CD4-positive, alpha-beta memory T cell (primary cell): Measurements from ENCODE around the gene TMEM72. TPM values are rescaled to one million over a fixed set of nuclear protein-coding genes. Genes with fewer than 3 reads are reported as not detected.

Experiments
- CTCF ChIA-PET: fragments of 350-600 bp; sonication (Branson Sonifier 250); formaldehyde crosslinking; loops from one replicate; lab custom pipeline; 2021; ENCODE audit warnings: inconsistent platforms; ENCODE audit not compliant: partially characterized antibody; lab: Charles Lee
- POLR2A ChIA-PET: fragments of 350-600 bp; sonication (Branson Sonifier 250); formaldehyde crosslinking; loops from one replicate; lab custom pipeline; 2021; ENCODE audit not compliant: partially characterized antibody; lab: Charles Lee
- DNase-seq, 5 donors: peaks; one replicate each; pipeline versions ENCODE4 v3.0.0 to v3.0.0-alpha.2; 2020 to 2022; ENCODE audit warnings: mixed read lengths in 1 of 5
- H3K27ac ChIP-seq: one replicate; pipeline ENCODE4 v1.7.0; 2013; ENCODE audit warnings: low read depth, low read length
- H3K27me3 ChIP-seq: 2 replicates; pipeline ENCODE4 v1.7.0; 2013; ENCODE audit warnings: mild to moderate bottlenecking, low read length, moderate library complexity; ENCODE audit not compliant: insufficient read depth
- H3K36me3 ChIP-seq: 2 replicates; pipeline ENCODE4 v1.7.0; 2013; ENCODE audit warnings: mild to moderate bottlenecking, low read length, moderate library complexity; ENCODE audit not compliant: insufficient read depth
- H3K4me1 ChIP-seq: 2 replicates; pipeline ENCODE4 v1.7.0; 2013; ENCODE audit warnings: mild to moderate bottlenecking, low read length, moderate library complexity; ENCODE audit not compliant: insufficient read depth
- H3K4me3 ChIP-seq, 2 donors: one replicate each; pipeline ENCODE4 v1.7.0; 2013; ENCODE audit warnings: low read length in 2 of 2, mild to moderate bottlenecking in 1 of 2
- H3K9me3 ChIP-seq, 2 donors: one replicate each; pipeline ENCODE4 v1.7.0; 2013; ENCODE audit warnings: low read length in 2 of 2, control low read depth in 1 of 2; ENCODE audit not compliant: control insufficient read depth in 1 of 2
- H3K27ac Mint-ChIP-seq, 7 donors: one replicate each; pipeline ENCODE4 v1.8.0; 2020 to 2021; ENCODE audit warnings: mixed read lengths in 7 of 7, mild to moderate bottlenecking in 6 of 7, inconsistent platforms in 3 of 7, moderate library complexity in 3 of 7
- H3K27me3 Mint-ChIP-seq, 2 donors: one replicate each; pipeline ENCODE4 v1.8.0; 2020 to 2021; ENCODE audit warnings: mixed read lengths in 2 of 2
- H3K36me3 Mint-ChIP-seq, 2 donors: one replicate each; pipeline ENCODE4 v1.8.0; 2020 to 2021; ENCODE audit warnings: mixed read lengths in 2 of 2, inconsistent platforms in 1 of 2, mild to moderate bottlenecking in 1 of 2
- H3K4me1 Mint-ChIP-seq, 4 donors: one replicate each; pipeline ENCODE4 v1.8.0; 2020 to 2021; ENCODE audit warnings: mixed read lengths in 4 of 4, mild to moderate bottlenecking in 1 of 4
- H3K4me3 Mint-ChIP-seq, 8 donors: one replicate each; pipeline ENCODE4 v1.8.0; 2020 to 2021; ENCODE audit warnings: mixed read lengths in 8 of 8, mild to moderate bottlenecking in 7 of 8, moderate library complexity in 6 of 8, inconsistent platforms in 3 of 8
- H3K9me3 Mint-ChIP-seq, 8 donors: one replicate each; pipeline ENCODE4 v1.8.0; 2020 to 2021; ENCODE audit warnings: mixed read lengths in 8 of 8, mild to moderate bottlenecking in 5 of 8, inconsistent platforms in 3 of 8, moderate library complexity in 1 of 8
- intact Hi-C: fragments of 100-400 bp; cut with micrococcal nuclease; formaldehyde crosslinking; loops from one replicate; pipeline ENCODE4 v1.15.1; 2023
- polyA plus RNA-seq, 2 donors: library from polyadenylated mRNA; unstranded; fragments of 300-500 nt; fragmentation: Illumina TruSeq; gene quantifications; one replicate each; pipeline ENCODE4 v1.2.3, GENCODE V29; 2021
- total RNA-seq, 2 experiments: library from RNA; stranded (reverse); gene quantifications; one replicate each; pipeline ENCODE4 v1.2.3, GENCODE V29; 2021

The TMEM72 gene
- total and polyA plus RNA-seq, 4 experiments from 2014 or later = not detected

DNA sequence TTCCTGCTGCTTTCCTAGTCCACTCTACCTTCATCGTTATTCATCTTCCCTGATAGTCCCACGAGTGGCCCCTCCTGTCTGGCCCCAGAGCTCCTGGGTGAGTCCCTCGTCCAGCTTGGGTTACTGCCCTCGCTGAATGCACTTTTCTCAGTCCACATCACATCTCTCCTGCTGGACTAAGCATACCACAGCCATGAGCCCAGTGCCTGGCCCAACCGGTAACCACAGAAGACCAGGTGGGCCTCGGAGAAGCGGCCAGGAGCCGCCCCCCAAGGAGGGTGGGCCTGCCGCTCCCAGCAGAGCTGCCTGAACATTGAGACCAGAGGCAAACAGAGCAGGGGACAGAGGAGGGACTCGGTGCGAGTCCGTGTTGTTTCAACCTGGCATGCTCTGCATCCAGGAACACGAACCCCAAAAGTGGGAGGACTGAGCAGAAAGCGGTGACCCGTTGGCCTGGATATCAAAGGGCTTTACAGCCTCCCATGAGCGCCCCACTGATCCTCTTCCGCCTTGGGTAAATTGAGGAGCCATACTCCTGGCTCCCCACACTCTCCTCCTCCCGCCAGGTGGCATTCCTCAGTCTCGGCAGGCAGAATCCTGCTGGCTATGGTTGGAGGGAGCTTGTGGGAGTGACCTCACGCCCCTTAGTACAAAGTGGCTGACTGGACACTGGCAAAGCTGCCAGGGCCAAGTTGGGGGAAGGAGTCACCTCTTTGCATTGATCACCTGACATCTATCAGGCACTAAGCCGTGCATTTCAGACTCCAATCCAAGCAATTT lies 13.3 kb downstream of the TMEM72 start:
- ChIA-PET CTCF (interaction anchor here (1.4 kb wide), 1 partner anchor 9 kb away, joined by 4 read pairs; no protein-coding TSS in a partner anchor), POLR2A (no interaction called here)
- H3K36me3 Mint-ChIP-seq = no peaks in the 10 kb centered on the region
- Histone ChIP-seq H3K27ac (no peak overlapping the region), H3K36me3 (no peaks in the 10 kb centered on the region), H3K9me3 (no peaks in the 10 kb centered on the region), H3K27me3 (no peaks in the 10 kb centered on the region), H3K4me1 (no peaks in the 10 kb centered on the region), H3K4me3 (no peak overlapping the region)
- intact Hi-C loops = no loop called here
- H3K9me3 Mint-ChIP-seq = no peaks in the 10 kb centered on the region
- no peak overlapping the region for H3K27ac Mint-ChIP-seq
- no peaks in the 10 kb centered on the region for H3K4me1 Mint-ChIP-seq
- DNase-seq = no peak
- peaks cover 0 to 2% of the 10 kb centered on the region in 2 donors for H3K27me3 Mint-ChIP-seq
- no peak overlapping the region for H3K4me3 Mint-ChIP-seq

DNA sequence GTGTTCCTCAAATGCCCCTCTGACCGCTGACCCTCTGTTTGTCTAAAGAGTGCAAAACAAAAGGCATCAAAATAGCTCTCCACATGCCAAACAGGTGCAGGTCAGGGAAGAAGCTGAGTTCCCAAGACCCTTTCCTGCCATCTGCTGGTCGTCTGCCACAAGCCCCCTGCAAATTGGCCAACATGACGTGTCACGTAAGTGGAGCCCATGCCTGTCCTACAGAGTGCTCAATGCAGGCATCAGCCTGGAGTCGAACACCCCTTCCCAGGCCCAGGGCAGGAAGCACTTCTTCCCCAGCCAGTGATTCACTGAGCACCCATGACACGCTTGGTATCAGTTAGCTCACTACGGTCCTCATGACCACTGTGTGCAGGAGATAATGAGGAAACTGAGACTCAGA lies 14.1 kb downstream of the TMEM72 start:
- CTCF ChIA-PET = interaction anchor here (0.6 to 1.4 kb wide), 2 partner anchors 8 to 9 kb away, joined by 3 to 4 read pairs; no protein-coding TSS in a partner anchor
- no peaks in the 10 kb centered on the region for H3K36me3 Mint-ChIP-seq
- Histone ChIP-seq H3K9me3 (no peaks in the 10 kb centered on the region), H3K4me3 (no peak overlapping the region), H3K36me3 (no peaks in the 10 kb centered on the region), H3K27me3 (no peaks in the 10 kb centered on the region), H3K27ac (no peak overlapping the region), H3K4me1 (no peaks in the 10 kb centered on the region)
- H3K9me3 Mint-ChIP-seq = no peaks in the 10 kb centered on the region
- POLR2A ChIA-PET = no interaction called here
- intact Hi-C loops = no loop called here
- no peaks in the 10 kb centered on the region for H3K4me1 Mint-ChIP-seq
- DNase-seq = no peak
- no peak overlapping the region for H3K27ac Mint-ChIP-seq
- no peaks in the 10 kb centered on the region for H3K27me3 Mint-ChIP-seq
- H3K4me3 Mint-ChIP-seq = no peak overlapping the region

DNA sequence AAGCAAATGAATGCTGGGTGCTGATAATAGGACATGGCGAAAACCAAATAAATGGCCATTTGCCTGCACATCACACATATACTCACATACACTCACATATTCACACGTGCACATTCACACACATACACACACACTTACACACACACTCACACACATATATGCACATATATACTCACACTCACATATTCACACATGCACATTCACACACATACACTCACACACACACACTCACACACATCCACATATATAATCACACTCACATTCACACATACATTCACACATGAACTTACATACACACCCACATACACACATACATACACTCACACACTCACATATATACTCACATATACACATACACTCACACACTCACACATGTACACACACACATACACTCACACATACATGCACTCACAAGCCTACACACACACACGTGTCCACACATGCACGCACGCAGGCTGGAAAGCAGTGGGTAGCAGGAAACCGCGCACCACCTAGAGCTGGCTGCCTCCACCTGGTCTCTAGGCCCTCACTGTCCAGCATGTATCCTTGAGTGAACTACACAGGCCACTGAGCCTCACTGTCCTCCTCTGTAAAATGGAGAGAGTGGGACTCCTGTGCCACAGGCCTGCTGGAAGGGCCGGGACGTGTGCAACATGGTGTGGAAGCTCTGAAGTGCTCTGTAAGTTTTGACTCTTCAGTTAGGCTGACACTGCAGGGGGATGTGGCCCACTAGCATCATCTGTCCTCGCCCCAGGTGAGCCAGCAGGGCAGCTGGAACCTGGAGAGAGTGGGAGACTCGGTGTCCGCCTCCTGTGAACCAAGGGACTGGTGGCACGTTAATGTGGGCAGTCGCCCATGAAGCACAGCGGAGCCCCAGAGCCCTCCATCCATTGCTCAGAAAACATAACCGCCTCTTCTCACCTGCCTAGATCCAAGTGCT lies 14.9 kb downstream of the TMEM72 start:
- H3K9me3 ChIP-seq = no peaks in the 10 kb centered on the region
- H3K27ac ChIP-seq = no peak overlapping the region
- H3K27me3 Mint-ChIP-seq = peaks cover 0 to 3% of the 10 kb centered on the region in 2 donors
- no peaks in the 10 kb centered on the region for H3K27me3 ChIP-seq
- H3K9me3 Mint-ChIP-seq = no peaks in the 10 kb centered on the region
- H3K4me3 Mint-ChIP-seq = no peak overlapping the region
- CTCF ChIA-PET = interaction anchor here (0.6 to 1.4 kb wide), 2 partner anchors 8 to 9 kb away, joined by 3 to 4 read pairs; no protein-coding TSS in a partner anchor
- H3K4me1 Mint-ChIP-seq = no peaks in the 10 kb centered on the region
- no peak overlapping the region for H3K27ac Mint-ChIP-seq
- H3K4me3 ChIP-seq = no peak overlapping the region
- H3K36me3 Mint-ChIP-seq = no peaks in the 10 kb centered on the region
- intact Hi-C loops = no loop called here
- no peaks in the 10 kb centered on the region for H3K4me1 ChIP-seq
- POLR2A ChIA-PET = no interaction called here
- DNase-seq = no peak
- H3K36me3 ChIP-seq = no peaks in the 10 kb centered on the region

DNA sequence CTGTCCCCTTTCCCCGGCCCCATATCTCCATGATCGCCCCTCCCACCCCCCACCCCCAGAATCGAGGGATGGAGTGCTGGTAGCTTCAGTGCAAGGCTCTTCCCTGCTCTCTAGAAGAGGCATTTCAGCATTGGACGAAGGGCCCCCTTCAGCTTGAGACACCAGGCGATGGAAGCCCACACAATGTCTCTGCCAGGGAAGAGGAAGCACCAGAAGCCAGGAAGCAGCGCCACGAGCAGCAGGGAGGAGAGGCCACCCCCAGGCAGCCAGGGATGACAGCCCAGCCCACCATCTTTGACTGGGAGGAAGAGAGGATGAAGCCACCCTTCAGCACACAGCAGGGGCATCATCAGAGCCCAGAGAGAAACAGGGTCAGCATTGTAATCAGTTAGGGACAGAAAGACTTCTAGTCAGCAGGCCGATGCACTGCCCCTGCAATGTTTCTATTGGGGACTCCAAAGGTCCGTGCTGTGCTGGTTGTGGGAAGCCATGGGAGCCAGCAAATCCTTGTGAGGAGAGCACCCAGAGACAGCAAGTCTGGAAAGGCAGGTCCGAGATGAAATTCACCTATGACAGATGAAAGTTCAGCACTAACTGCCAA lies 15.7 kb downstream of the TMEM72 start:
- POLR2A ChIA-PET = no interaction called here
- DNase-seq = no peak
- Mint-ChIP-seq H3K9me3 (no peaks in the 10 kb centered on the region), H3K36me3 (no peaks in the 10 kb centered on the region), H3K4me1 (no peaks in the 10 kb centered on the region), H3K27ac (no peak overlapping the region), H3K4me3 (no peak overlapping the region), H3K27me3 (peaks cover 0 to 6% of the 10 kb centered on the region in 2 donors)
- CTCF ChIA-PET = no interaction called here
- H3K4me1 ChIP-seq = no peaks in the 10 kb centered on the region
- H3K27ac ChIP-seq = no peak overlapping the region
- H3K4me3 ChIP-seq = no peak overlapping the region
- H3K27me3 ChIP-seq = no peaks in the 10 kb centered on the region
- H3K36me3 ChIP-seq = no peaks in the 10 kb centered on the region
- intact Hi-C loops = no loop called here
- H3K9me3 ChIP-seq = no peaks in the 10 kb centered on the region

DNA sequence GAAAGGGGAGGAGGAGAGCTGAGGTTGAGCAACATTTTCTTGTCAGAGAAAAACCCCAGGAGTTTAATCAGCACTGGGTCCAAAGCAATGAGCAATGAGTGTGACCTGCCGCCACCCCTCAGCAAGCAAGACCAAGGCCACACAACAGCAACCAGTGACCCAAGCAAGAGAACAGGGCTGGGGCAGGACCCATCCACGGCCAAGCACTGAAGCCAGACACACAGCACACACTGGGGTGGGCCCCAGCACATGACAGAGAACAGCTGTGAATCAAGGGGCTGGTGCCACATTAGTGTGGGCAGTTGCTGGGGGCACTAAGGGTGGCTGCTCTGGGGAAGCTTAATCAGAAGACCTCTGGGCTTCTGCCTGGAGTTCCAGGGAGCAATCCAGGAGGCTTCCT lies 16.2 kb downstream of the TMEM72 start:
- intact Hi-C loops = no loop called here
- H3K27ac Mint-ChIP-seq = no peak overlapping the region
- Histone ChIP-seq H3K27ac (no peak overlapping the region), H3K36me3 (no peaks in the 10 kb centered on the region), H3K27me3 (no peaks in the 10 kb centered on the region), H3K9me3 (no peaks in the 10 kb centered on the region), H3K4me1 (no peaks in the 10 kb centered on the region), H3K4me3 (no peak overlapping the region)
- no peak overlapping the region for H3K4me3 Mint-ChIP-seq
- H3K36me3 Mint-ChIP-seq = no peaks in the 10 kb centered on the region
- H3K27me3 Mint-ChIP-seq = peaks cover 0 to 6% of the 10 kb centered on the region in 2 donors
- no peaks in the 10 kb centered on the region for H3K4me1 Mint-ChIP-seq
- POLR2A ChIA-PET = no interaction called here
- no peaks in the 10 kb centered on the region for H3K9me3 Mint-ChIP-seq
- CTCF ChIA-PET = no interaction called here
- no peak for DNase-seq

DNA sequence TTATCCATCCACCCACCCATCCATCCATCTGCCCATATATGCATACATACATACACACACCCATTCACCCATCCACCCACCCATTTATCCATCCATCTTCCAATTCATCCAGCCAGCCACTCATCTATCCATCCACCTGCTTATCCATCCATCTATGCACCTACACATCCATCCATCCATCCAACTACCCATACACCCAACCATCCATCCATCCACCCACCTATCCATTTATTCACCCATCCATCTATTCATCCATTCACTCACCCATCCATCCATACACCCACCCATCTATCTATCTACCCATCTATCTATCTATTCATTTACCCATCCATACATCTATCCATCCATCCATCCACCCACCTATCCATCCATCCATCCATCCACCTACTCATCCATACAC lies 17.3 kb downstream of the TMEM72 start:
- Histone ChIP-seq H3K27ac (no peak overlapping the region), H3K4me3 (no peak overlapping the region), H3K4me1 (no peaks in the 10 kb centered on the region), H3K27me3 (no peaks in the 10 kb centered on the region), H3K9me3 (no peaks in the 10 kb centered on the region), H3K36me3 (no peaks in the 10 kb centered on the region)
- no peaks in the 10 kb centered on the region for H3K4me1 Mint-ChIP-seq
- intact Hi-C loops = no loop called here
- ChIA-PET CTCF (interaction anchor here (1.0 kb wide), 1 partner anchor 47 kb away, joined by 3 read pairs; no protein-coding TSS in a partner anchor), POLR2A (no interaction called here)
- peaks cover 0 to 6% of the 10 kb centered on the region in 2 donors for H3K27me3 Mint-ChIP-seq
- H3K36me3 Mint-ChIP-seq = no peaks in the 10 kb centered on the region
- no peak overlapping the region for H3K27ac Mint-ChIP-seq
- no peak for DNase-seq
- no peak overlapping the region for H3K4me3 Mint-ChIP-seq
- H3K9me3 Mint-ChIP-seq = no peaks in the 10 kb centered on the region
